GM23338 (cell line): ENCODE measurements around the gene KLF11. TPM values are rescaled to one million over a fixed set of nuclear protein-coding genes. Genes with fewer than 3 reads are reported as not detected.
A peak's percentile ranks its signal among the peaks of the same experiment; 100 is the strongest.

Experiments
- ATAC-seq: fragments of 200-7000 bp; cut with Tn5 transposase; 3 replicates; pipeline ENCODE4 v1.9.1; 2020
- DNase-seq: peaks from one replicate; pipeline ENCODE4 v3.0.0-alpha.2; 2015; ENCODE audit warnings: low spot score
- H2AFZ ChIP-seq: fragments of 200-600 bp; sonication (generic); 2 replicates; pipeline ENCODE4 v1.8.0; 2016; ENCODE audit warnings: antibody characterized with exemption, mild to moderate bottlenecking, moderate library complexity
- H3F3A ChIP-seq: fragments of 200-600 bp; sonication (generic); replicated peaks from 2 replicates; pipeline ENCODE4 v1.8.0; 2017; ENCODE audit warnings: antibody characterized with exemption, mixed run types, low read depth
- H3K27ac ChIP-seq: fragments of 200-600 bp; sonication (generic); 2 replicates; pipeline ENCODE4 v1.6.1; 2016; ENCODE audit warnings: low read depth
- H3K27me3 ChIP-seq: fragments of 200-600 bp; sonication (generic); 2 replicates; pipeline ENCODE4 v1.8.0; 2016; ENCODE audit warnings: mild to moderate bottlenecking, mixed run types, moderate library complexity; ENCODE audit not compliant: insufficient read depth
- H3K36me3 ChIP-seq: fragments of 200-600 bp; sonication (generic); 2 replicates; pipeline ENCODE4 v1.8.0; 2016; ENCODE audit warnings: mild to moderate bottlenecking; ENCODE audit not compliant: insufficient read depth
- H3K4me1 ChIP-seq: fragments of 200-600 bp; sonication (generic); 2 replicates; pipeline ENCODE4 v1.8.0; 2016; ENCODE audit warnings: mild to moderate bottlenecking, moderate library complexity; ENCODE audit not compliant: insufficient read depth
- H3K4me2 ChIP-seq: fragments of 200-600 bp; sonication (generic); 2 replicates; pipeline ENCODE4 v1.7.1; 2017; ENCODE audit warnings: mixed run types
- H3K4me3 ChIP-seq: fragments of 200-600 bp; sonication (generic); 2 replicates; pipeline ENCODE4 v1.6.1; 2016; ENCODE audit warnings: mixed run types
- H3K79me2 ChIP-seq: fragments of 200-600 bp; sonication (generic); replicated peaks from 2 replicates; pipeline ENCODE4 v1.8.0; 2017; ENCODE audit warnings: mild to moderate bottlenecking; ENCODE audit not compliant: insufficient read depth
- H3K9me2 ChIP-seq: fragments of 200-600 bp; sonication (generic); 2 replicates; pipeline ENCODE4 v1.8.0; 2017; ENCODE audit not compliant: insufficient read depth
- H4K20me1 ChIP-seq: fragments of 200-600 bp; sonication (generic); replicated peaks from 2 replicates; pipeline ENCODE4 v1.8.0; 2017; ENCODE audit warnings: mild to moderate bottlenecking; ENCODE audit not compliant: insufficient read depth
- H3K27ac Mint-ChIP-seq: 2 replicates; pipeline ENCODE4 v1.8.0; 2020; ENCODE audit warnings: inconsistent platforms, mild to moderate bottlenecking, moderate library complexity, mixed read lengths
- H3K27me3 Mint-ChIP-seq: 3 replicates; pipeline ENCODE4 v1.8.0; 2022; ENCODE audit warnings: low read depth, mild to moderate bottlenecking, moderate library complexity, mixed read lengths, inconsistent platforms; ENCODE audit not compliant: insufficient read depth, poor library complexity
- H3K36me3 Mint-ChIP-seq: 3 replicates; pipeline ENCODE4 v1.8.0; 2021; ENCODE audit warnings: low read depth, mild to moderate bottlenecking, inconsistent platforms, moderate library complexity, mixed read lengths
- H3K4me1 Mint-ChIP-seq: 3 replicates; pipeline ENCODE4 v1.8.0; 2020; ENCODE audit warnings: mild to moderate bottlenecking, inconsistent platforms, mixed read lengths
- H3K4me3 Mint-ChIP-seq: 3 replicates; pipeline ENCODE4 v1.8.0; 2021; ENCODE audit warnings: moderate library complexity, mild to moderate bottlenecking, inconsistent platforms, mixed read lengths
- H3K9me3 Mint-ChIP-seq: 3 replicates; pipeline ENCODE4 v1.8.0; 2020; ENCODE audit warnings: moderate library complexity, mild to moderate bottlenecking, inconsistent platforms, mixed read lengths
- CREB1 ChIP-seq: fragments of 250-450 bp; sonication (Bioruptor Pico); IDR thresholded peaks from 2 replicates; pipeline ENCODE4 v1.5.0; 2020; ENCODE audit warnings: low read depth, mild to moderate bottlenecking, moderate library complexity
- CTCF ChIP-seq, 2 experiments: fragments of 200-600 bp in 1 of 2; sonication (generic) in 1 of 2; conservative IDR thresholded peaks; 2 replicates each; pipeline versions ENCODE4 v1.5.1 to v1.6.1; 2016 to 2017; ENCODE audit warnings: antibody characterized with exemption in 2 of 2, low read depth in 2 of 2, mild to moderate bottlenecking in 2 of 2, moderate library complexity in 1 of 2
- ETS1 ChIP-seq: IDR thresholded peaks from 2 replicates; pipeline ENCODE4 v1.6.1; 2016; ENCODE audit warnings: antibody characterized with exemption
- EZH2 ChIP-seq: fragments of 200-600 bp; sonication (generic); IDR thresholded peaks from one replicate; pipeline ENCODE4 v1.8.0; 2017; ENCODE audit warnings: antibody characterized with exemption, mild to moderate bottlenecking, low read depth; ENCODE audit not compliant: unreplicated experiment
- NANOG ChIP-seq: IDR thresholded peaks from 2 replicates; pipeline ENCODE4 v1.6.1; 2016; ENCODE audit warnings: antibody characterized with exemption, borderline replicate concordance
- POLR2AphosphoS5 ChIP-seq: IDR thresholded peaks from 2 replicates; pipeline ENCODE4 v1.6.1; 2016; ENCODE audit warnings: antibody characterized with exemption, low read depth
- REST ChIP-seq: IDR thresholded peaks from one replicate; pipeline ENCODE4 v1.6.1; 2018; ENCODE audit warnings: antibody characterized with exemption; ENCODE audit not compliant: unreplicated experiment
- STAT1 ChIP-seq: IDR thresholded peaks from one replicate; pipeline ENCODE4 v1.6.1; 2016; ENCODE audit warnings: antibody characterized with exemption; ENCODE audit not compliant: unreplicated experiment
- ZNF114 ChIP-seq: fragments of 250-450 bp; sonication (Bioruptor Pico); IDR thresholded peaks from 2 replicates; pipeline ENCODE4 v1.5.0; 2020; ENCODE audit warnings: mild to moderate bottlenecking, moderate library complexity
- ZNF331 ChIP-seq: fragments of 250-450 bp; sonication (Bioruptor Pico); IDR thresholded peaks from 2 replicates; pipeline ENCODE4 v1.5.0; 2020; ENCODE audit warnings: low read depth, mild to moderate bottlenecking, moderate library complexity
- polyA plus RNA-seq: library from polyadenylated mRNA; unstranded; fragments of >200 nt; fragmentation: Nextera tagmentation; extraction: Ambion mirVana; gene quantifications from 2 replicates; pipeline ENCODE4 v1.2.1, GENCODE V29; 2016
- total RNA-seq: library from RNA; depleted of rRNA; stranded (reverse); fragments of >200 nt; shearing (Covaris generic); gene quantifications from 2 replicates; pipeline ENCODE4 v1.2.3, GENCODE V29; 2014

KLF11 gene
- total and polyA plus RNA-seq, 2 experiments from 2014 or later = 1.4 to 5.6 TPM

- no peak overlapping the region for H3K4me3 ChIP-seq
- peak overlapping the region; percentile 38; the same call in 1 of the 2 replicates for H2AFZ ChIP-seq
- Mint-ChIP-seq H3K27me3 (no peaks in the 10 kb centered on the region), H3K27ac (no peak overlapping the region), H3K9me3 (no peaks in the 10 kb centered on the region), H3K4me1 (no peaks in the 10 kb centered on the region; the same call in 2 of the 3 replicates), H3K36me3 (no peaks in the 10 kb centered on the region; the same call in 2 of the 3 replicates), H3K4me3 (no peak overlapping the region)
- no peaks in the 10 kb centered on the region for H3K27me3 ChIP-seq
- no peaks in the 10 kb centered on the region for H3K4me1 ChIP-seq
- DNase-seq = no peak
- H3K4me2 ChIP-seq = no peak overlapping the region
- H4K20me1 ChIP-seq = no peaks in the 10 kb centered on the region
- H3F3A ChIP-seq = no peaks in the 10 kb centered on the region
- no peaks in the 10 kb centered on the region for H3K9me2 ChIP-seq
- no peaks in the 10 kb centered on the region for H3K79me2 ChIP-seq
- H3K36me3 ChIP-seq = no peaks in the 10 kb centered on the region
- ATAC-seq = no peak; the same call in 2 of the 3 replicates
- H3K27ac ChIP-seq = no peak overlapping the region
- TF ChIP-seq CTCF (conservative IDR thresholded peaks at IDR 0.05; ENCODE audit: low read depth in 2 of 2) (peak in 1 of 2 experiments; percentile 25; a peak in 2 of 4 replicates), REST (no peak)
Observed at GRCh38 chr2:10019602-10020400, 23.5 kb upstream of the KLF11 start.

- H2AFZ ChIP-seq = no peak overlapping the region
- no peak overlapping the region for H3K4me2 ChIP-seq
- H3K4me1 Mint-ChIP-seq = no peaks in the 10 kb centered on the region; the same call in 2 of the 3 replicates
- H3K9me2 ChIP-seq = no peaks in the 10 kb centered on the region
- no peaks in the 10 kb centered on the region for H3K9me3 Mint-ChIP-seq
- DNase-seq (no peak), ATAC-seq (no peak)
- H3F3A ChIP-seq = no peaks in the 10 kb centered on the region
- H3K4me1 ChIP-seq = no peaks in the 10 kb centered on the region
- H3K36me3 ChIP-seq = no peaks in the 10 kb centered on the region
- peaks cover 4% of the 10 kb centered on the region for H3K27me3 Mint-ChIP-seq
- H3K27me3 ChIP-seq = no peaks in the 10 kb centered on the region
- H3K4me3 ChIP-seq = no peak overlapping the region
- H4K20me1 ChIP-seq = no peaks in the 10 kb centered on the region
- no peak overlapping the region for H3K27ac Mint-ChIP-seq
- H3K79me2 ChIP-seq = no peaks in the 10 kb centered on the region
- H3K4me3 Mint-ChIP-seq = no peak overlapping the region
- H3K27ac ChIP-seq = no peak overlapping the region
- no peaks in the 10 kb centered on the region; the same call in 2 of the 3 replicates for H3K36me3 Mint-ChIP-seq
- TF ChIP-seq NANOG (no peak), ZNF331 (CRISPR knock-in tag) (no peak), POLR2AphosphoS5 (no peak), ETS1 (no peak), CREB1 (CRISPR knock-in tag) (no peak), EZH2 (no peak), REST (no peak), ZNF114 (no peak), STAT1 (no peak), CTCF (conservative IDR thresholded peaks at IDR 0.05; ENCODE audit: low read depth in 2 of 2) (no peak)
Observed at GRCh38 chr2:10022041-10022421, 21.3 kb upstream of the KLF11 start.
